ENCODE data around the gene PDXP. TPM values are rescaled to one million over a fixed set of nuclear protein-coding genes. Genes with fewer than 3 reads are reported as not detected.

Gene PDXP
- total RNA-seq, 4 donors from 2014 or later: 10.3 to 28.7 (median 16.6) TPM

GRCh38 chr22:37619991-37620390, 38.5 kb upstream of the PDXP start:
- ATAC-seq: no peak
- TF ChIP-seq POLR2A (IDR thresholded peaks at IDR 0.05): no peak
- no peak for TF ChIP-seq CTCF (IDR thresholded peaks at IDR 0.05 in 4 of 5, conservative IDR thresholded peaks at IDR 0.05 in 1 of 5)
- H3K27ac ChIP-seq: no peak overlapping the region
- H3K4me1 ChIP-seq: no peaks in the 10 kb centered on the region
- no peak for DNase-seq
- no peaks in the 10 kb centered on the region for H3K27me3 ChIP-seq
- no peaks in the 10 kb centered on the region for H3K9me3 ChIP-seq
- in situ Hi-C loops (cut with MboI; ENCODE audit: low sequenced_read_pairs in 4 of 4): loop anchor here in 2 of 4 donors (10.0 kb wide), 2 partner anchors 65 to 75 kb away; partner anchors contain the start of genes NOL12 (in 1 of the 2) and TRIOBP (in 1 of the 2)
- intact Hi-C loops (cut with DNase I; ENCODE audit: low total_unique reads): no loop called here
- no peak overlapping the region for H3K4me3 ChIP-seq
- peaks cover 0 to 73% of the 10 kb centered on the region in 2 donors for H3K36me3 ChIP-seq

- intact Hi-C loops (cut with DNase I; ENCODE audit: low total_unique reads): no loop called here
- no peak for TF ChIP-seq POLR2A (IDR thresholded peaks at IDR 0.05)
- no peak for TF ChIP-seq CTCF (IDR thresholded peaks at IDR 0.05 in 4 of 5, conservative IDR thresholded peaks at IDR 0.05 in 1 of 5)
- in situ Hi-C loops (cut with MboI; ENCODE audit: low sequenced_read_pairs in 4 of 4): loop anchor here in 2 of 4 donors (10.0 kb wide), 2 partner anchors 63 to 73 kb away; partner anchors contain the start of genes NOL12 (in 1 of the 2) and TRIOBP (in 1 of the 2)
These were observed 37.1 kb upstream of the PDXP start for GRCh38 chr22:37621352-37621860.

DNA sequence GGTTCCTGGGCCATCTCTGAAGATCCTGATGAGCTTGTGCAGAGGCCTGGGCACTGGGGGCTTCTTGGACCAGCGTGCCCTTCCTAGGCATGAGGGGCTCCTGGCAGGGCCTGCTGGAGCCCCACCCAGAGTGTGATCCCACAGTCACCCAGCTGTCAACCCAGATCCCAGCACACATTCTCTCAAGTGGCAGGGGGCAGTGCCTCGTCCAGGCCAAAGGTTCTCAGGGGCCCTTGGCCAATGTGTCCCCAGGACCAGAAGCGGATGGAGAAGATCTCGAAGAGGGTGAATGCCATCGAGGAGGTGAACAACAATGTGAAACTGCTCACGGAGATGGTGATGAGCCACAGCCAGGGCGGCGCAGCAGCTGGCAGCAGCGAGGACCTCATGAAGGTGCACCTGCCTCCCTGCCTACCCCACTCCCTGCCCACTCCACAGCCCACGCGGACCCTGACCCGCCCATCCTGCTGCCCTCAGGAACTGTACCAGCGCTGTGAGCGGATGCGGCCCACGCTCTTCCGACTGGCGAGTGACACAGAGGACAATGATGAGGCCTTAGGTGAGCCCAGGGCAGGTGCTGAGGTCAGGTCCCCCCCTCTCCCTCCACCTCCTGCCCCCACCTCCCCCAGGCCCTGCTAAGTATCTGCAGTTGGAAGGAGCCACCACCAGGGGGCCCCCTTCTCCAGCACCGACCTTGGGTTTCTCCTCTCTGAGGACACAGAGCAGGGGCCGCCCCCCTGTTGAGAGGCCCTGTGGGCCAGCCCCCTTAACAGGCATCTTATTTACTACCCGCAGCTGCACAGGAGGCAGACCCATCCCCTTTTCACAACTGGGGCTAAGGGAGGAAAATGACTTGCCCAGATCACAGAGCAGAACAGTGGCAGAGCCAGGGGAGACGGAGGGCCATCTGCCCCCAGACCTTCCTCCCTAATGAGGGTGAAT, 35.2 kb upstream of the PDXP start:
- ATAC-seq: peak; percentile 33 to 45

More at GRCh38 chr22:37621352-37621860, 37.1 kb upstream of the PDXP start:
- ATAC-seq (no peak), DNase-seq (no peak)
- peaks cover 0 to 59% of the 10 kb centered on the region in 2 donors for H3K36me3 ChIP-seq
- H3K27ac ChIP-seq: no peak overlapping the region
- peaks cover 7 to 10% of the 10 kb centered on the region in 2 donors for H3K4me1 ChIP-seq
- H3K9me3 ChIP-seq: no peaks in the 10 kb centered on the region
- no peak overlapping the region for H3K4me3 ChIP-seq
- H3K27me3 ChIP-seq: no peaks in the 10 kb centered on the region

GRCh38 chr22:37624017-37624365, 34.5 kb upstream of the PDXP start:
- Histone ChIP-seq H3K36me3 (peaks cover 0 to 51% of the 10 kb centered on the region in 2 donors), H3K9me3 (no peaks in the 10 kb centered on the region), H3K4me1 (peaks cover 14 to 15% of the 10 kb centered on the region in 2 donors), H3K4me3 (no peak overlapping the region), H3K27ac (no peak overlapping the region), H3K27me3 (no peaks in the 10 kb centered on the region)
- in situ Hi-C loops (cut with MboI; ENCODE audit: low sequenced_read_pairs in 4 of 4): loop anchor here in 2 of 4 donors (10.0 kb wide), 2 partner anchors 61 to 71 kb away; partner anchors contain the start of genes NOL12 (in 1 of the 2) and TRIOBP (in 1 of the 2)
- ATAC-seq (no peak), DNase-seq (no peak)
- intact Hi-C loops (cut with DNase I; ENCODE audit: low total_unique reads): no loop called here
- TF ChIP-seq POLR2A (IDR thresholded peaks at IDR 0.05): no peak
- no peak for TF ChIP-seq CTCF (IDR thresholded peaks at IDR 0.05 in 4 of 5, conservative IDR thresholded peaks at IDR 0.05 in 1 of 5)

More for the DNA sequence above, 35.2 kb upstream of the PDXP start:
- Histone ChIP-seq H3K9me3 (no peaks in the 10 kb centered on the region), H3K4me3 (no peak overlapping the region), H3K36me3 (peaks cover 0 to 51% of the 10 kb centered on the region in 2 donors), H3K27ac (no peak overlapping the region), H3K27me3 (no peaks in the 10 kb centered on the region), H3K4me1 (peaks cover 14 to 15% of the 10 kb centered on the region in 2 donors)
- peak in 1 of 2 donors; percentile 60 for DNase-seq
- TF ChIP-seq CTCF (IDR thresholded peaks at IDR 0.05 in 4 of 5, conservative IDR thresholded peaks at IDR 0.05 in 1 of 5): peak; percentile 36 to 91 (median 64)
- TF ChIP-seq POLR2A (IDR thresholded peaks at IDR 0.05): no peak
- in situ Hi-C loops (cut with MboI; ENCODE audit: low sequenced_read_pairs in 4 of 4): loop anchor here in 2 of 4 donors (10.0 kb wide), 2 partner anchors 61 to 71 kb away; partner anchors contain the start of genes NOL12 (in 1 of the 2) and TRIOBP (in 1 of the 2)
- intact Hi-C loops (cut with DNase I; ENCODE audit: low total_unique reads): no loop called here
